Measurements from ENCODE around the gene WSCD2. TPM values are rescaled to one million over a fixed set of nuclear protein-coding genes. Genes with fewer than 3 reads are reported as not detected.

The WSCD2 gene
- total and polyA plus RNA-seq, 8 donors = 0.25 to 6.7 (median 1.4) TPM; not detected in 3

DNA sequence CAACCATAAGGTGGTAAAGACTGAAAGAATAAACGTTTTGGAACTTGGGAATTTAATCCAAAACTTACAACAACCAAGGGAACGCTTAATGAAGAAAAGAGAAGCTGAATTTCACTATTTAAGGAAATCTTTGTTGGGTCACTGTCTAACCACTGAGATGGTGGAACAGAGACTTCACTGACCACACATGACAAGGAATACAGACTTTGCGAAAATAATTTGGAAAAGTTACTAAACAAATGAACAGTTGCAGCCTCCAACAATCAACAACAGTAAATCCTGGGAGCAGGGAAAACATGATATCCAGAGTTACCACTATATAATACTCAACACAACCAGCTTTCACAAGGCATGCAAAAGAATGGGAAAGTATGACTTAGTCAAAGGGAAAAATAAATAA lies 131.0 kb downstream of the WSCD2 start:
- peaks cover 0 to 33% (median 0%) of the 10 kb centered on the region in 3 donors for H3K27me3 ChIP-seq
- no peaks in the 10 kb centered on the region for H3K36me3 ChIP-seq
- TF ChIP-seq, protein P1, sequence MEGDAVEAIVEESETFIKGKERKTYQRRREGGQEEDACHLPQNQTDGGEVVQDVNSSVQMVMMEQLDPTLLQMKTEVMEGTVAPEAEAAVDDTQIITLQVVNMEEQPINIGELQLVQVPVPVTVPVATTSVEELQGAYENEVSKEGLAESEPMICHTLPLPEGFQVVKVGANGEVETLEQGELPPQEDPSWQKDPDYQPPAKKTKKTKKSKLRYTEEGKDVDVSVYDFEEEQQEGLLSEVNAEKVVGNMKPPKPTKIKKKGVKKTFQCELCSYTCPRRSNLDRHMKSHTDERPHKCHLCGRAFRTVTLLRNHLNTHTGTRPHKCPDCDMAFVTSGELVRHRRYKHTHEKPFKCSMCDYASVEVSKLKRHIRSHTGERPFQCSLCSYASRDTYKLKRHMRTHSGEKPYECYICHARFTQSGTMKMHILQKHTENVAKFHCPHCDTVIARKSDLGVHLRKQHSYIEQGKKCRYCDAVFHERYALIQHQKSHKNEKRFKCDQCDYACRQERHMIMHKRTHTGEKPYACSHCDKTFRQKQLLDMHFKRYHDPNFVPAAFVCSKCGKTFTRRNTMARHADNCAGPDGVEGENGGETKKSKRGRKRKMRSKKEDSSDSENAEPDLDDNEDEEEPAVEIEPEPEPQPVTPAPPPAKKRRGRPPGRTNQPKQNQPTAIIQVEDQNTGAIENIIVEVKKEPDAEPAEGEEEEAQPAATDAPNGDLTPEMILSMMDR (IDR thresholded peaks at IDR 0.05) = no peak
- TF ChIP-seq POLR2AphosphoS5 (IDR thresholded peaks at IDR 0.05) (no peak), POLR2A (IDR thresholded peaks at IDR 0.05) (no peak), EP300 (IDR thresholded peaks at IDR 0.05) (no peak)
- H3K27ac ChIP-seq = no peak overlapping the region
- 34 to 70% (median 50%) methylated on average over 3 of the region's 3 CpGs for WGBS, 5 donors
- intact Hi-C loops (cut with DNase I; ENCODE audit: low total_unique reads) = no loop called here
- no peak for DNase-seq
- H3K4me3 ChIP-seq = no peak overlapping the region
- H3K9me3 ChIP-seq = peaks cover 0 to 38% (median 31%) of the 10 kb centered on the region in 4 donors
- no peaks in the 10 kb centered on the region for H3K4me1 ChIP-seq

GRCh38 chr12:108260969-108261368 lies 131.9 kb downstream of the WSCD2 start:
- no peak for DNase-seq
- Histone ChIP-seq H3K36me3 (no peaks in the 10 kb centered on the region), H3K27me3 (peaks cover 0 to 27% (median 0%) of the 10 kb centered on the region in 3 donors), H3K9me3 (peaks cover 0 to 38% (median 31%) of the 10 kb centered on the region in 4 donors), H3K27ac (no peak overlapping the region), H3K4me3 (no peak overlapping the region), H3K4me1 (no peaks in the 10 kb centered on the region)
- intact Hi-C loops (cut with DNase I; ENCODE audit: low total_unique reads) = no loop called here
- TF ChIP-seq POLR2AphosphoS5 (IDR thresholded peaks at IDR 0.05) = no peak
- no peak for TF ChIP-seq EP300 (IDR thresholded peaks at IDR 0.05)
- TF ChIP-seq POLR2A (IDR thresholded peaks at IDR 0.05) = no peak
- TF ChIP-seq, protein P1 (IDR thresholded peaks at IDR 0.05) = no peak

GRCh38 chr12:108265505-108265904 lies 136.4 kb downstream of the WSCD2 start:
- WGBS, 5 donors = 64 to 80% (median 79%) methylated on average over 1 of the region's 1 CpG
- TF ChIP-seq, protein P1 (IDR thresholded peaks at IDR 0.05) = no peak
- TF ChIP-seq EP300 (IDR thresholded peaks at IDR 0.05) (no peak), POLR2A (IDR thresholded peaks at IDR 0.05) (no peak), POLR2AphosphoS5 (IDR thresholded peaks at IDR 0.05) (no peak)
- DNase-seq = no peak
- Histone ChIP-seq H3K4me3 (no peak overlapping the region), H3K27ac (no peak overlapping the region), H3K36me3 (no peaks in the 10 kb centered on the region), H3K4me1 (no peaks in the 10 kb centered on the region), H3K27me3 (peaks cover 0 to 14% (median 0%) of the 10 kb centered on the region in 3 donors), H3K9me3 (peaks cover 0 to 23% (median 14%) of the 10 kb centered on the region in 4 donors)
- intact Hi-C loops (cut with DNase I; ENCODE audit: low total_unique reads) = no loop called here

DNA sequence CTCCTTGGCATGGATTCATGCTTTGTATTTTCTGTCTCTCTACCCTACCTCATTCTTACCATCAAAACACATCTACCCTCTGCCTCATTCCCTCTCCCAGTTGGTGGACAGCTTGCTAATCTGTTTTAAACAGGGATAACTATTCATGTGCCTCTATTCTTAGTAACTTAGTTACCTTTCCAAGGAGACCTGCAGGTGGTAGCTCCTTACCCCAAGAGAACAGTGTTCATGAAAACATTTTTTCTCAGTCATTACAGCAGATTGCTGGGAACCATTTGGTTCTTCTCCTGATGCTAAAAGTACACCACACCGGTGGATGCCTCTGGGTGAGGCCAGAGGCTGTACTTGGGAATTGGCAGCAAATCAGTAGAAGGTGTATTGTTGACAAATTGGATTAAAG lies 137.0 kb downstream of the WSCD2 start:
- no peaks in the 10 kb centered on the region for H3K36me3 ChIP-seq
- TF ChIP-seq, protein P1 (IDR thresholded peaks at IDR 0.05) = no peak
- TF ChIP-seq POLR2A (IDR thresholded peaks at IDR 0.05) (no peak), POLR2AphosphoS5 (IDR thresholded peaks at IDR 0.05) (no peak), EP300 (IDR thresholded peaks at IDR 0.05) (no peak)
- DNase-seq = no peak
- intact Hi-C loops (cut with DNase I; ENCODE audit: low total_unique reads) = no loop called here
- no peak overlapping the region for H3K27ac ChIP-seq
- no peaks in the 10 kb centered on the region for H3K4me1 ChIP-seq
- peaks cover 0 to 14% (median 0%) of the 10 kb centered on the region in 3 donors for H3K27me3 ChIP-seq
- WGBS, 5 donors = 45 to 75% (median 62%) methylated on average over 1 of the region's 1 CpG
- peaks cover 0 to 17% (median 9%) of the 10 kb centered on the region in 4 donors for H3K9me3 ChIP-seq
- no peak overlapping the region for H3K4me3 ChIP-seq

Data from stomach (tissue), 9 donors.